Mesothelial cell of epicardium (in vitro differentiated cells): ENCODE data around the gene GMDS. TPM values are rescaled to one million over a fixed set of nuclear protein-coding genes. Genes with fewer than 3 reads are reported as not detected.

Experiments used
- DNase-seq, 2 experiments: peaks; one replicate each; pipeline ENCODE4 v3.0.0; 2021; ENCODE audit warnings: low spot score in 2 of 2; ENCODE audit not compliant: unreplicated experiment in 2 of 2
- H3K27ac Mint-ChIP-seq: 2 replicates; pipeline ENCODE4 v1.8.0; 2021; ENCODE audit warnings: mixed read lengths
- H3K27me3 Mint-ChIP-seq: 2 replicates; pipeline ENCODE4 v1.8.0; 2021; ENCODE audit warnings: low read depth, mixed read lengths
- H3K36me3 Mint-ChIP-seq: 2 replicates; pipeline ENCODE4 v1.8.0; 2021; ENCODE audit warnings: mixed read lengths
- H3K4me1 Mint-ChIP-seq: 2 replicates; pipeline ENCODE4 v1.8.0; 2021; ENCODE audit warnings: mixed read lengths
- H3K4me3 Mint-ChIP-seq: 2 replicates; pipeline ENCODE4 v1.8.0; 2021; ENCODE audit warnings: mild to moderate bottlenecking, moderate library complexity, mixed read lengths
- H3K9me3 Mint-ChIP-seq: 2 replicates; pipeline ENCODE4 v1.8.0; 2021; ENCODE audit warnings: mixed read lengths
- CTCF ChIP-seq: fragments of 200-600 bp; sonication (generic); IDR thresholded peaks from one replicate; pipeline ENCODE4 v1.5.0; 2021; ENCODE audit warnings: antibody characterized with exemption; ENCODE audit not compliant: unreplicated experiment
- total RNA-seq: library from RNA; stranded (reverse); gene quantifications from 3 replicates; pipeline ENCODE4 v1.2.1, GENCODE V29; 2021

Gene GMDS
- total RNA-seq, 1 donor from 2014 or later, result 39.9 TPM

GRCh38 chr6:1630771-1631217, 614.6 kb downstream of the GMDS start:
- no peak for TF ChIP-seq CTCF
- Mint-ChIP-seq H3K4me3 (no peak overlapping the region), H3K27ac (peak overlapping the region; percentile 72), H3K4me1 (peaks cover 64% of the 10 kb centered on the region), H3K9me3 (no peaks in the 10 kb centered on the region), H3K27me3 (peaks cover 34% of the 10 kb centered on the region), H3K36me3 (peaks cover 4% of the 10 kb centered on the region)
- DNase-seq, result no peak

- Mint-ChIP-seq H3K4me1 (peaks cover 65% of the 10 kb centered on the region), H3K4me3 (no peak overlapping the region), H3K36me3 (peaks cover 4% of the 10 kb centered on the region), H3K9me3 (no peaks in the 10 kb centered on the region), H3K27ac (peak overlapping the region; percentile 79), H3K27me3 (peaks cover 39% of the 10 kb centered on the region)
- DNase-seq, result no peak
- TF ChIP-seq CTCF, result no peak
Observed at GRCh38 chr6:1630212-1630770, 615.1 kb downstream of the GMDS start.

GRCh38 chr6:1629316-1629715, 616.1 kb downstream of the GMDS start:
- TF ChIP-seq CTCF, result no peak
- H3K36me3 Mint-ChIP-seq, result peaks cover 4% of the 10 kb centered on the region
- H3K27ac Mint-ChIP-seq, result no peak overlapping the region
- no peak overlapping the region for H3K4me3 Mint-ChIP-seq
- no peaks in the 10 kb centered on the region for H3K9me3 Mint-ChIP-seq
- H3K27me3 Mint-ChIP-seq, result peaks cover 42% of the 10 kb centered on the region
- peaks cover 59% of the 10 kb centered on the region for H3K4me1 Mint-ChIP-seq
- DNase-seq, result no peak

- Mint-ChIP-seq H3K9me3 (no peaks in the 10 kb centered on the region), H3K27ac (no peak overlapping the region), H3K4me1 (peaks cover 67% of the 10 kb centered on the region), H3K4me3 (no peak overlapping the region), H3K27me3 (peaks cover 48% of the 10 kb centered on the region), H3K36me3 (peaks cover 4% of the 10 kb centered on the region)
- TF ChIP-seq CTCF, result no peak
- DNase-seq, result no peak
Observed at GRCh38 chr6:1627827-1628560, 617.4 kb downstream of the GMDS start.

GRCh38 chr6:1626481-1626880, 618.9 kb downstream of the GMDS start:
- Mint-ChIP-seq H3K9me3 (no peaks in the 10 kb centered on the region), H3K4me3 (peak overlapping the region; percentile 78), H3K36me3 (no peaks in the 10 kb centered on the region), H3K27ac (peak overlapping the region; percentile 76), H3K4me1 (peaks cover 80% of the 10 kb centered on the region), H3K27me3 (peaks cover 63% of the 10 kb centered on the region)
- DNase-seq, result no peak
- no peak for TF ChIP-seq CTCF
